HEK293T (cell line): Measurements from ENCODE around the gene CIPC.

Experiments
- CTCF ChIA-PET: fragments of 350-600 bp; formaldehyde crosslinking; extraction: SDS; loops from one replicate; lab custom pipeline; 2021; ENCODE audit warnings: antibody characterized with exemption, inconsistent platforms; lab: Yijun Ruan, JAX
- POLR2A ChIA-PET: fragments of 350-600 bp; formaldehyde crosslinking; extraction: SDS; loops from one replicate; lab custom pipeline; 2020; ENCODE audit warnings: antibody characterized with exemption, inconsistent platforms; lab: Yijun Ruan, JAX
- DNase-seq: peaks from one replicate; pipeline ENCODE4 v3.0.0; 2012; ENCODE audit warnings: mixed read lengths; ENCODE audit errors: extremely low spot score
- ARNT ChIP-seq: fragments of 450-650 bp; IDR thresholded peaks from 2 replicates; pipeline ENCODE4 v1.6.1; 2017; ENCODE audit warnings: mild to moderate bottlenecking
- BHLHE40 ChIP-seq: fragments of 450-650 bp; IDR thresholded peaks from 2 replicates; pipeline ENCODE4 v1.6.1; 2016; ENCODE audit warnings: mild to moderate bottlenecking, moderate library complexity, borderline replicate concordance
- CTBP1 ChIP-seq: fragments of 450-650 bp; IDR thresholded peaks from 2 replicates; pipeline ENCODE4 v1.6.1; 2016; ENCODE audit warnings: borderline replicate concordance
- ELF4 ChIP-seq: fragments of 450-650 bp; IDR thresholded peaks from 2 replicates; pipeline ENCODE4 v1.6.1; 2017; ENCODE audit warnings: antibody characterized with exemption
- FOXA1 ChIP-seq: fragments of 450-650 bp; IDR thresholded peaks from 2 replicates; pipeline ENCODE4 v1.6.1; 2016; ENCODE audit warnings: mild to moderate bottlenecking
- FOXK2 ChIP-seq: fragments of 450-650 bp; IDR thresholded peaks from 2 replicates; pipeline ENCODE4 v1.6.1; 2016; ENCODE audit warnings: mild to moderate bottlenecking
- FOXM1 ChIP-seq: fragments of 450-650 bp; IDR thresholded peaks from 2 replicates; pipeline ENCODE4 v1.6.1; 2017; ENCODE audit warnings: mild to moderate bottlenecking, borderline replicate concordance
- HDGF ChIP-seq: fragments of 450-650 bp; IDR thresholded peaks from 2 replicates; pipeline ENCODE4 v1.6.1; 2017; ENCODE audit warnings: antibody characterized with exemption, borderline replicate concordance
- L3MBTL2 ChIP-seq: fragments of 450-650 bp; conservative IDR thresholded peaks from 2 replicates; pipeline ENCODE4 v1.6.1; 2016; ENCODE audit warnings: mild to moderate bottlenecking
- LEF1 ChIP-seq: fragments of 450-650 bp; IDR thresholded peaks from 2 replicates; pipeline ENCODE4 v1.6.1; 2017; ENCODE audit warnings: mild to moderate bottlenecking, borderline replicate concordance
- NFRKB ChIP-seq: fragments of 450-650 bp; IDR thresholded peaks from 2 replicates; pipeline ENCODE4 v1.6.1; 2016; ENCODE audit warnings: mild to moderate bottlenecking, moderate library complexity
- SP1 ChIP-seq: fragments of 450-650 bp; IDR thresholded peaks from 2 replicates; pipeline ENCODE4 v1.6.1; 2017
- SUZ12 ChIP-seq: fragments of 450-650 bp; IDR thresholded peaks from 2 replicates; pipeline ENCODE4 v1.6.1; 2016; ENCODE audit warnings: mild to moderate bottlenecking
- TARDBP ChIP-seq: fragments of 450-650 bp; IDR thresholded peaks from 2 replicates; pipeline ENCODE4 v1.6.1; 2016
- ZNF384 ChIP-seq: fragments of 450-650 bp; IDR thresholded peaks from 2 replicates; pipeline ENCODE4 v1.6.1; 2016
- TF ChIP-seq, protein P1 (sequence below): fragments of 450-650 bp; IDR thresholded peaks from 2 replicates; pipeline ENCODE4 v1.6.1; 2016

Gene CIPC

DNA sequence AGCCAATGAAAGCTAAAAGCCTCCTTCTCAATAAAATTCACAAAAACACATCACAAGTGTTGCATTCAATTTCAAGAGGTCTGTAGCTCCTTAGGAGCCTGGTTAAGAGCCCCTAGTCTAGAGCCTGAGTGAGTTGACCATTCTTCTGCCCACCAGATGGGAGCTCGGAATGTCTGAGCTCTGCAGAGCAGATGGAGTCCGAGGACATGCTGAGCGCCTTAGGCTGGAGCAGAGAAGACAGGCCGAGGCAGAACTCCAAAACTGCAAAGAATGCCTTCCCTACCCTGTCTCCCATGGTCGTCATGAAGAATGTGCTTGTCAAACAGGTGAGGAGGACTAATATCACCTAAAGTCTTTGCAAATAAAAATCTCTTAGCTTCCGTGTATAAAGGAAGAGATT, 11.6 kb downstream of the CIPC start:
- TF ChIP-seq SUZ12 = no peak
- TF ChIP-seq ARNT = no peak
- TF ChIP-seq, protein P1, sequence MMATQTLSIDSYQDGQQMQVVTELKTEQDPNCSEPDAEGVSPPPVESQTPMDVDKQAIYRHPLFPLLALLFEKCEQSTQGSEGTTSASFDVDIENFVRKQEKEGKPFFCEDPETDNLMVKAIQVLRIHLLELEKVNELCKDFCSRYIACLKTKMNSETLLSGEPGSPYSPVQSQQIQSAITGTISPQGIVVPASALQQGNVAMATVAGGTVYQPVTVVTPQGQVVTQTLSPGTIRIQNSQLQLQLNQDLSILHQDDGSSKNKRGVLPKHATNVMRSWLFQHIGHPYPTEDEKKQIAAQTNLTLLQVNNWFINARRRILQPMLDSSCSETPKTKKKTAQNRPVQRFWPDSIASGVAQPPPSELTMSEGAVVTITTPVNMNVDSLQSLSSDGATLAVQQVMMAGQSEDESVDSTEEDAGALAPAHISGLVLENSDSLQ = no peak
- TF ChIP-seq L3MBTL2 = no peak
- TF ChIP-seq FOXA1 = no peak
- TF ChIP-seq ZNF384 = no peak
- TF ChIP-seq LEF1 = no peak
- no peak for TF ChIP-seq BHLHE40
- no peak for TF ChIP-seq SP1
- TF ChIP-seq FOXK2 = no peak
- no peak for TF ChIP-seq ELF4
- no peak for TF ChIP-seq FOXM1
- TF ChIP-seq NFRKB = no peak
- TF ChIP-seq CTBP1 = no peak
- no peak for TF ChIP-seq TARDBP
- TF ChIP-seq HDGF = no peak
- ChIA-PET CTCF (interaction anchor here (1.5 kb wide), 1 partner anchor 14 kb away, joined by 5 read pairs; no protein-coding TSS in a partner anchor), POLR2A (interaction anchor here (0.9 to 1.2 kb wide), 3 partner anchors 11 to 14 kb away, joined by 3 to 5 read pairs (median 3); no protein-coding TSS in a partner anchor)
- no peak for DNase-seq

DNA sequence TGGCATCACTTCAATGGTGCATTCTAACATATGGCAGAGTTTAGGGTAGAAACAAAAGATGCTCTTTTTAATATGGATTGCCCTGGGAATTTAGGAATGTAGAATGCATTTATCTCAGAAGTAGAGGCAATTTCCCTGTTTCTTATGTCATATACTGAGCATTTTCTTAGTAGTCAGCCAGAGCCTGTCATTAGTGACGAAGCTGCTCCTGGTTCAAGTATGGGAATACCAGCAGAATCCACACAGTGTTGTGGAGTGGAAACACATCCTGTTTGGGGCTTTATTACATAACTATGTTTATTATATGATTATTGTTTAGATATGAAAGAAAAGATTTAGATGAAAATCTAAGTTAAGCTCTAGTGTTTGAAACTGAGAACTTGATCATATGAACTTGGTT, 12.2 kb downstream of the CIPC start:
- TF ChIP-seq FOXA1 = no peak
- POLR2A ChIA-PET = interaction anchor here (0.9 to 1.1 kb wide), 2 partner anchors 14 kb away, joined by 3 read pairs; no protein-coding TSS in a partner anchor
- CTCF ChIA-PET = interaction anchor here (1.5 kb wide), 1 partner anchor 14 kb away, joined by 5 read pairs; no protein-coding TSS in a partner anchor
- no peak for DNase-seq

DNA sequence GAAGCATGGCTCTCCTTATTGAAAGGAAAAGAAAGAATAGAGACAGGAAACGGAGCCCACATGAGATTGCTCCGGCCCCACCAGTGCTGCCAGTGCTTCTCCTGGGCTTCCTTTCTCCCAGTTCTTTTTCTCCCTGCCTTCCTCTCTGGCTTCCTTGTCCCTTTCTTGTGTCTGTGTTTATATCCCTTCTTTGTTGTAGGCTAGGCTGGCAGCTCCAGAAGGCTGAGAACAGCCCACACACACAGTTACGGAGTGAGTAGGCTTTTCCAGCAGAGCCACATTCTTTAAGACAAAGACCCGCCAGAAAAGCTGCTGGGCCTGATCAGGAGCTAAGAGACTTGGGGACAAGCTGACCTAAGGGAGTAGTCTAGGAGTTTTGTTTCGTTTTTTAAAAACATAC, 13.0 kb downstream of the CIPC start:
- no peak for TF ChIP-seq LEF1
- TF ChIP-seq ZNF384 = no peak
- TF ChIP-seq TARDBP = no peak
- TF ChIP-seq SUZ12 = no peak
- no peak for TF ChIP-seq BHLHE40
- DNase-seq = no peak
- CTCF ChIA-PET = no interaction called here
- POLR2A ChIA-PET = no interaction called here

DNA sequence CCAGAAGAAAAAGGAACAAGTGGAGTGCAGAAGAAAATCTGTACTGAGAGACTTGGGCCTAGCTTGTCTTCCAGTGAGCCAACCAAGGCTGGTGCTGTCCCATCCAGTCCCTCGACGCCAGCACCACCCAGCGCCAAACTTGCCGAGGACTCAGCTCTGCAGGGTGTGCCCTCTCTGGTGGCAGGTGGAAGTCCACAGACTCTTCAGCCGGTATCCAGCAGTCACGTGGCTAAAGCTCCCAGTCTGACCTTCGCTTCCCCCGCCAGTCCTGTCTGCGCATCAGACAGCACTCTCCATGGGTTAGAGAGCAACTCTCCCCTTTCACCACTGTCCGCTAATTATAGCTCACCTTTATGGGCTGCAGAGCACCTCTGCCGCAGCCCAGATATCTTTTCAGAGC, 15.6 kb downstream of the CIPC start:
- POLR2A ChIA-PET = no interaction called here
- TF ChIP-seq ARNT (no peak), TARDBP (no peak), LEF1 (no peak), FOXM1 (no peak), ZNF384 (no peak), CTBP1 (no peak), HDGF (no peak), L3MBTL2 (no peak), SP1 (no peak), FOXK2 (no peak), SUZ12 (no peak), NFRKB (no peak), BHLHE40 (no peak), ELF4 (no peak), FOXA1 (no peak)
- TF ChIP-seq, protein P1 = no peak
- DNase-seq = no peak
- CTCF ChIA-PET = interaction anchor here (1.0 to 1.4 kb wide), 2 partner anchors 10 kb away, joined by 4 to 6 read pairs; no protein-coding TSS in a partner anchor

DNA sequence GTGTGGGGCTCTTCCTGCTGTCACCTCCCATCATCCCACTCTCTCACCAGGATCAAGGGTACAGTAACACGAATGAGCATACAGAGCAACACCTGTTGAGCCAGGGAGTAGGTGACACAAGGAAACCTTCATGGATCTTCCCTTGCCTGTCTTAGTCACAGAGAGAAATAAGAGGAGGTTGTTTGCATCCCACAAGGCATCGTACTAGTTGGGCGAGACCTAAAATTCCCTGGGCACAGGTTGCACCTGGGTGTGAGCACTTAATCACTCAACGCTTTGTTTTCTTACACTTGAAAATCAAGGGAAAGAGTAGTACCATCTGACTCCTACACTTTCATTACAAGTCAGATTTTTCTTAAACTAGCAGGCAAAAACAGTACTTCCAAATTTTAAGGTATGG, 16.6 kb downstream of the CIPC start:
- CTCF ChIA-PET = interaction anchor here (1.0 kb wide), 1 partner anchor 11 kb away, joined by 4 read pairs; no protein-coding TSS in a partner anchor
- POLR2A ChIA-PET = no interaction called here
- DNase-seq = no peak
- TF ChIP-seq SUZ12 (no peak), HDGF (no peak), ARNT (no peak), FOXA1 (no peak), BHLHE40 (no peak), ELF4 (no peak), FOXK2 (no peak), L3MBTL2 (no peak), ZNF384 (no peak), LEF1 (no peak), SP1 (no peak), CTBP1 (no peak), TARDBP (no peak), FOXM1 (no peak), NFRKB (no peak)
- TF ChIP-seq, protein P1 = no peak

DNA sequence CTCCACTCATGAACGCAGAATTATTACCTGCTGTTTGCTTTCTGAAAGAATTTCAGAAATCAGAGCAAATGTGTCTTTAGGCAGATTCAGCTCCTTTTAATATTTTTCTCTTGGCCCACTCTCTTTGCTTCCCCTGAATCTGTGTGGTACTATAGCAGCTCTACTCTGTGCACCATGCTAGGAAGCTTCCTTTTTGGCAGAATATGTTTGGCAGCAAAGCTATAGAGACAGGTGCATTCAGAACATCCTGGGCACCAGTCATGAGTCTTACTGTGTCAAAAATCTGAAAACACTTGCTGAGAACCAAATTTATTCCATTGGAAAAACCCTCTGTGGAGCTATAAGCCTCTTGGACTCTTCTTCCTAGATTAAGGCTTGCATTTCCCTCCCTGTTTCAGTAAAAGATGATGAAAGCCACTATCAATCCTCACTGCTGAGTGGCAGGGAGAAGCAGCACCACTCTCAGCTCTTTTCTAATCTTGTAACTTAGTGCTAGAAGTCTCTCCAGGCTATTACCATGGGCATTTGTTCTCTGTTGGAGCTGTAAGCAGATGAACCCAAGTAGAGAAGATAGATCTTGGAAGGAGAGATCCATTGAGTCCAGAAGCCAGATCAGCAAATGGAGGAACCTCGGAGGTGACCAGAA, 18.2 kb downstream of the CIPC start:
- no peak for DNase-seq
- POLR2A ChIA-PET = no interaction called here
- CTCF ChIA-PET = interaction anchor here (1.4 kb wide), 1 partner anchor 10 kb away, joined by 4 read pairs; no protein-coding TSS in a partner anchor
- TF ChIP-seq ZNF384 (no peak), FOXM1 (no peak), L3MBTL2 (no peak), NFRKB (no peak), ELF4 (no peak), SP1 (no peak), LEF1 (no peak), SUZ12 (no peak)
- TF ChIP-seq, protein P1 = no peak
